HepG2 (cell line): ENCODE results near the gene ATAD3C. TPM values are rescaled to one million over a fixed set of nuclear protein-coding genes. Genes with fewer than 3 reads are reported as not detected.

Source experiments
- ATF1 ChIP-seq: IDR thresholded peaks from 2 replicates; pipeline ENCODE4 v1.6.1; 2016; ENCODE audit warnings: mild to moderate bottlenecking, control low read depth
- CENPBD1 ChIP-seq: sonication (generic); formaldehyde crosslinking; IDR thresholded peaks from 2 replicates; pipeline ENCODE4 v1.8.0; 2022; ENCODE audit warnings: missing genetic modification reagents, low read depth, mild to moderate bottlenecking, borderline replicate concordance
- E2F5 ChIP-seq: sonication (generic); formaldehyde crosslinking; conservative IDR thresholded peaks from 2 replicates; pipeline ENCODE4 v1.4.0; 2020; ENCODE audit warnings: missing genetic modification reagents
- ELF1 ChIP-seq: sonication (generic); formaldehyde crosslinking; IDR thresholded peaks from 2 replicates; pipeline ENCODE4 v1.4.0; 2020; ENCODE audit warnings: missing genetic modification reagents
- ESRRA ChIP-seq: sonication (generic); formaldehyde crosslinking; IDR thresholded peaks from 2 replicates; pipeline ENCODE4 v1.5.1; 2020; ENCODE audit warnings: mild to moderate bottlenecking, low read depth, missing genetic modification reagents
- HHEX ChIP-seq: IDR thresholded peaks from 2 replicates; pipeline ENCODE4 v1.6.1; 2016; ENCODE audit warnings: control low read depth
- KDM6A ChIP-seq: IDR thresholded peaks from 2 replicates; pipeline ENCODE4 v1.6.1; 2016; ENCODE audit warnings: low read depth
- KLF16 ChIP-seq, 2 experiments: sonication (generic) in 1 of 2; formaldehyde crosslinking in 1 of 2; IDR thresholded peaks; 2 replicates each; pipeline versions ENCODE4 v1.6.1 to v1.8.0; 2016 to 2023; ENCODE audit warnings: missing genetic modification reagents in 2 of 2, missing compliant biosample characterization in 1 of 2
- MAFF ChIP-seq: IDR thresholded peaks from 2 replicates; pipeline ENCODE4 v1.6.1; 2011; ENCODE audit warnings: low read depth, low read length, improper control_type of control experiment
- MBNL3 ChIP-seq: fragments of 250-450 bp; sonication (Bioruptor Pico); conservative IDR thresholded peaks from 2 replicates; pipeline ENCODE4 v1.8.0; 2022; ENCODE audit warnings: mild to moderate bottlenecking, inconsistent platforms
- NFYC ChIP-seq: IDR thresholded peaks from 2 replicates; pipeline ENCODE4 v1.6.1; 2016; ENCODE audit warnings: missing genetic modification reagents, missing compliant biosample characterization
- NR3C1 ChIP-seq: sonication (generic); formaldehyde crosslinking; IDR thresholded peaks from 2 replicates; pipeline ENCODE4 v1.4.0; 2020; ENCODE audit warnings: missing genetic modification reagents
- PAX8 ChIP-seq: sonication (generic); formaldehyde crosslinking; IDR thresholded peaks from 2 replicates; pipeline ENCODE4 v1.8.0; 2022; ENCODE audit warnings: mild to moderate bottlenecking, missing genetic modification reagents, borderline replicate concordance
- SMARCE1 ChIP-seq: fragments of 450-650 bp; IDR thresholded peaks from 2 replicates; pipeline ENCODE4 v1.6.1; 2017; ENCODE audit warnings: borderline replicate concordance
- SNAPC5 ChIP-seq: sonication (generic); formaldehyde crosslinking; IDR thresholded peaks from 2 replicates; pipeline ENCODE4 v1.8.1; 2023; ENCODE audit warnings: mild to moderate bottlenecking, missing genetic modification reagents, borderline replicate concordance
- UBTF ChIP-seq: sonication (generic); formaldehyde crosslinking; IDR thresholded peaks from 2 replicates; pipeline ENCODE4 v1.4.0; 2020; ENCODE audit warnings: mild to moderate bottlenecking, missing genetic modification reagents
- WIZ ChIP-seq: sonication (generic); formaldehyde crosslinking; IDR thresholded peaks from 2 replicates; pipeline ENCODE4 v1.5.1; 2020; ENCODE audit warnings: mild to moderate bottlenecking, missing genetic modification reagents
- ZNF121 ChIP-seq: sonication (generic); formaldehyde crosslinking; IDR thresholded peaks from 2 replicates; pipeline ENCODE4 v1.5.0; 2020; ENCODE audit warnings: mild to moderate bottlenecking, missing genetic modification reagents
- ZNF280D ChIP-seq: sonication (generic); formaldehyde crosslinking; IDR thresholded peaks from 2 replicates; pipeline ENCODE4 v1.5.1; 2020; ENCODE audit warnings: mild to moderate bottlenecking, missing genetic modification reagents
- ZNF567 ChIP-seq: sonication (generic); formaldehyde crosslinking; IDR thresholded peaks from 2 replicates; pipeline ENCODE4 v1.8.1; 2023; ENCODE audit warnings: mild to moderate bottlenecking, missing genetic modification reagents, borderline replicate concordance
- ZNF569 ChIP-seq: sonication (generic); formaldehyde crosslinking; IDR thresholded peaks from 2 replicates; pipeline ENCODE4 v1.5.0; 2020; ENCODE audit warnings: mild to moderate bottlenecking, missing genetic modification reagents, moderate library complexity, borderline replicate concordance
- ZNF672 ChIP-seq: sonication (generic); formaldehyde crosslinking; IDR thresholded peaks from 2 replicates; pipeline ENCODE4 v1.8.1; 2022; ENCODE audit warnings: missing genetic modification reagents
- polyA plus RNA-seq, 8 experiments: library from polyadenylated mRNA; depleted of rRNA in 3 of 8; stranded (reverse) in 7 of 8; unstranded in 1 of 8; fragments of >200 nt; fragmentation: Illumina TruSeq in 4 of 8; extraction: Trizol in 4 of 8; gene quantifications; 2 replicates each; pipeline versions ENCODE4 v1.2.1 to v1.2.3, GENCODE V29; 2011 to 2016; ENCODE audit warnings: low read depth in 4 of 8, missing spikeins in 1 of 8, mixed read lengths in 1 of 8; ENCODE audit not compliant: insufficient read depth in 1 of 8
- total RNA-seq, 5 experiments: library from RNA; depleted of rRNA; stranded (reverse); fragments of >200 nt; fragmentation: Illumina TruSeq; extraction: Trizol; gene quantifications; 2 replicates each; pipeline ENCODE4 v1.2.3, GENCODE V29; 2016; ENCODE audit warnings: low read depth in 1 of 5

ATAD3C gene
- total and polyA plus RNA-seq, 2 of the 13 experiments (the other 11 are each of a cell fraction or from before 2014, with no cell fraction given) = 2.4 to 3.2 TPM

- TF ChIP-seq ZNF280D (CRISPR knock-in tag) = 0 out of 2 replicates have a peak, but pooled peaks have one; percentile 0
- no peak for TF ChIP-seq NR3C1 (CRISPR knock-in tag)
- no peak; the same call in 1 of the 2 replicates for TF ChIP-seq WIZ
- TF ChIP-seq SNAPC5 (CRISPR knock-in tag) = no peak
- no peak for TF ChIP-seq MBNL3
- TF ChIP-seq ZNF672 (CRISPR knock-in tag) = no peak
- no peak for TF ChIP-seq CENPBD1
- TF ChIP-seq HHEX = 0 out of 2 replicates have a peak, but pooled peaks have one; percentile 23
- TF ChIP-seq KDM6A (CRISPR knock-in tag) = no peak
- TF ChIP-seq ELF1 (CRISPR knock-in tag) = peak; percentile 95
- TF ChIP-seq NFYC (CRISPR knock-in tag) = peak; percentile 68
- TF ChIP-seq MAFF = no peak
- peak; percentile 42 to 79; a peak in 1 of 4 replicates for TF ChIP-seq KLF16 (CRISPR knock-in tag; IDR thresholded peaks at IDR 0.05)
- TF ChIP-seq UBTF (CRISPR knock-in tag) = peak; percentile 91
- TF ChIP-seq ZNF569 (CRISPR knock-in tag) = no peak
- TF ChIP-seq PAX8 = 0 out of 2 replicates have a peak, but pooled peaks have one; percentile 25
- TF ChIP-seq ZNF567 = no peak
- no peak for TF ChIP-seq SMARCE1
- peak; percentile 37; the same call in 1 of the 2 replicates for TF ChIP-seq ZNF121 (CRISPR knock-in tag)
- no peak for TF ChIP-seq ATF1 (CRISPR knock-in tag)
- peak; percentile 59; the same call in 1 of the 2 replicates for TF ChIP-seq ESRRA (CRISPR knock-in tag)
- peak; percentile 62 for TF ChIP-seq E2F5 (CRISPR knock-in tag)
These were observed 42.5 kb upstream of the ATAD3C start, which contains the start of gene MRPL20 (continued) for GRCh38 chr1:1406821-1407635.
